ENCODE measurements around the gene MUS81.

DNA sequence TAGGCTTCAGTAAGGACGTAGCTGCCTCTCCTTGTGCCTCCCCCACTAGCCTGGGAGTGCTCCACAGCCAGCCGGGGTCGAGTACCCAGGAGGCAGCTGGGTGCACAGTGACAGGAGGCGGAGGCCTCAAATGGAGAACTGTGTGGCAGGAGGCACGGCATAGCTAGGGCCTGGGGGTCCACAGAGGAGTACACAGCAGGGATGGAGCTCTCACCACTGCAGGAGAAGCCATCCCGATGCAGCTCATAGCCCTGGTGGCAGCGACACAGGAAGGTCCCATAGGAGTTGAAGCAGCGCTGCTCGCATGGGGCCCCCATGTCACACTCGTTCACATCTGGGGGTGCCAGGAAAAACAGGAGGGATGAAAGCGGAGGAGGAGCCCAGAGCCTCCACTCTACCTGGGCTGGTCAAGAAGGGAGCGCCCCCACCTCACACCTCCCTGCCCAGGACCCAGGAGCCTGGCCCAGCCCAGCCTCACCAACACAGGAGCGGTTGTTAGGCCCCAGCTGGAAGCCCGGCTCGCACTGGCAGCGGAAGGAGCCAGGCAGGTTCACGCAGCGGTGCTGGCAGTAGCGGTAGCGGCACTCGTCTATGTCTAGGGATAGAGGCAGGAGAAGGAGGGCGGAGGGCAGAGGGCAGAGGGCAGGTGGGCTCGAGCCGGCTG, 9.5 kb downstream of the MUS81 start:
- TF ChIP-seq CTCF (IDR thresholded peaks at IDR 0.05; ENCODE audit: borderline replicate concordance, extremely low read depth, low read length, poor library complexity, severe bottlenecking) (no peak), EZH2 (IDR thresholded peaks at IDR 0.05; ENCODE audit: borderline replicate concordance, low read depth, low read length, severe bottlenecking) (no peak)
